SK-N-MC (cell line): ENCODE results near the gene CAMKK2.
"Not testable (repeated sequence)": the region's sequence is repeated elsewhere in the genome, so short reads cannot be mapped to it uniquely, and the experiment has no call there.

Experiments used
- DNase-seq: peaks from one replicate; pipeline ENCODE4 v3.0.0-alpha.2; 2011; ENCODE audit warnings: low read depth, low spot score
- H3K27ac ChIP-seq: fragments of 200-600 bp; sonication (generic); 2 replicates; pipeline ENCODE4 v1.5.1; 2016; ENCODE audit warnings: mixed run types
- H3K36me3 ChIP-seq: fragments of 200-600 bp; sonication (generic); 2 replicates; pipeline ENCODE4 v1.6.1; 2017; ENCODE audit warnings: antibody characterized with exemption, low read length, mixed read lengths; ENCODE audit not compliant: insufficient read depth
- H3K4me3 ChIP-seq: fragments of 200-600 bp; sonication (generic); 2 replicates; pipeline ENCODE4 v1.5.1; 2016
- H3K9ac ChIP-seq: fragments of 200-600 bp; sonication (generic); 2 replicates; pipeline ENCODE4 v1.8.0; 2017; ENCODE audit warnings: mixed run types, mixed read lengths; ENCODE audit not compliant: insufficient read length
- H3K9me3 ChIP-seq: fragments of 200-600 bp; sonication (generic); 2 replicates; pipeline ENCODE4 v1.6.1; 2017; ENCODE audit warnings: low read depth, mild to moderate bottlenecking, antibody characterized with exemption, low read length, moderate library complexity, mixed read lengths
- EZH2 ChIP-seq: fragments of 200-600 bp; sonication (generic); IDR thresholded peaks from one replicate; pipeline ENCODE4 v1.6.1; 2017; ENCODE audit warnings: antibody characterized with exemption
- FOXP2 ChIP-seq: optimal IDR thresholded peaks from 2 replicates; pipeline ENCODE3; 2011; ENCODE audit warnings: mild to moderate bottlenecking, moderate library complexity; ENCODE audit not compliant: insufficient read depth; ENCODE audit errors: extremely low read length, control extremely low read depth
- POLR2AphosphoS5 ChIP-seq: IDR thresholded peaks from 2 replicates; pipeline ENCODE4 v1.6.1; 2012; ENCODE audit warnings: mild to moderate bottlenecking, low read depth, low read length, borderline replicate concordance

The CAMKK2 gene

DNA sequence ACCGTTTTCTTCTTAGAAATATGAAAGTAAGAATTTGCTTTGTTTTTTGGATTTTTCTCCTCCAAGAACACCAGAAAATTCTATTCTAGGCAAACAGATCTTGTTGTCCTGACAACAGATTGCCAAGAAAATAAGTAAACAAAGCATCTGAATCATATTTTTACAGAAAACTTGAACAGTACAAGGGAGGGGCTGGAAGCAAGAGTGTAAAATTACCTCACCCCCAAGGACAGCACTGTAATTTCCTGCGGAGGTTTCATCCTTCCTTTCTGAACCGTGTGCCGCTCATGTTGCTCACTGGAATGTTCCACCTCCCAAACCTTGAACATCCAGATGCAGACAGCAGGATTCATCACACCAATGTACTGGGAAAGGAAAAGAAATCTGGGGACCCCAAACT, 5.4 kb upstream of the CAMKK2 start:
- DNase-seq, result no peak
- no peaks in the 10 kb centered on the region for H3K36me3 ChIP-seq
- H3K4me3 ChIP-seq, result no peak overlapping the region
- H3K9me3 ChIP-seq, result no peaks in the 10 kb centered on the region
- no peak overlapping the region for H3K9ac ChIP-seq
- H3K27ac ChIP-seq, result no peak overlapping the region
- no peak for TF ChIP-seq EZH2
- TF ChIP-seq FOXP2, result no peak
- TF ChIP-seq POLR2AphosphoS5, result no peak

- DNase-seq, result no peak
- no peak overlapping the region for H3K27ac ChIP-seq
These were observed 3.7 kb upstream of the CAMKK2 start for GRCh38 chr12:121300083-121300819.

GRCh38 chr12:121299662-121300061, 3.2 kb upstream of the CAMKK2 start:
- Histone ChIP-seq H3K9me3 (no peaks in the 10 kb centered on the region), H3K9ac (no peak overlapping the region), H3K27ac (no peak overlapping the region), H3K4me3 (no peak overlapping the region), H3K36me3 (no peaks in the 10 kb centered on the region)
- TF ChIP-seq EZH2, result no peak
- no peak for TF ChIP-seq FOXP2
- TF ChIP-seq POLR2AphosphoS5, result no peak
- no peak for DNase-seq

More at GRCh38 chr12:121300083-121300819, 3.7 kb upstream of the CAMKK2 start:
- H3K36me3 ChIP-seq, result no peaks in the 10 kb centered on the region
- no peak overlapping the region for H3K4me3 ChIP-seq
- TF ChIP-seq FOXP2 (no peak), EZH2 (no peak), POLR2AphosphoS5 (no peak)
- no peak overlapping the region for H3K9ac ChIP-seq
- no peaks in the 10 kb centered on the region for H3K9me3 ChIP-seq

DNA sequence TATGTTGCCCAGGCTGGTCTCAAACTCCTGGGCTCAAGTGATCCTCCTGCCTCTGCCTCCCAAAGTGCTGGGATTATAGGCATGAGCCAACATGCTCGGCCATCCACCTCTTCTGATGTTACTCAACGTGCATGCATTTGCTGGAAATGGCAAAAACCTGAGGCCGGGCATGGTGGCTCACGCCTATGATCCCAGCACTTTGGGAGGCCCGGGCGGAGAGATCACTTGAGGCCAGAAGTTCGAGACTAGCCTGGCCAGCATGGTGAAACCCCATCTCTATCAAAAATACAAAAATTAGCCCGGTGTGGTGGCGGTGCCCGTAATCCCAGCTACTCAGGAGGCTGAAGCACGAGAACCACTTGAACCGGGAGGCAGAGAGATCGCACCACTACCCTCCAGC, 1.9 kb upstream of the CAMKK2 start:
- not testable (repeated sequence) for DNase-seq, H3K36me3 ChIP-seq, H3K4me3 ChIP-seq, H3K9ac ChIP-seq, H3K9me3 ChIP-seq, H3K27ac ChIP-seq

DNA sequence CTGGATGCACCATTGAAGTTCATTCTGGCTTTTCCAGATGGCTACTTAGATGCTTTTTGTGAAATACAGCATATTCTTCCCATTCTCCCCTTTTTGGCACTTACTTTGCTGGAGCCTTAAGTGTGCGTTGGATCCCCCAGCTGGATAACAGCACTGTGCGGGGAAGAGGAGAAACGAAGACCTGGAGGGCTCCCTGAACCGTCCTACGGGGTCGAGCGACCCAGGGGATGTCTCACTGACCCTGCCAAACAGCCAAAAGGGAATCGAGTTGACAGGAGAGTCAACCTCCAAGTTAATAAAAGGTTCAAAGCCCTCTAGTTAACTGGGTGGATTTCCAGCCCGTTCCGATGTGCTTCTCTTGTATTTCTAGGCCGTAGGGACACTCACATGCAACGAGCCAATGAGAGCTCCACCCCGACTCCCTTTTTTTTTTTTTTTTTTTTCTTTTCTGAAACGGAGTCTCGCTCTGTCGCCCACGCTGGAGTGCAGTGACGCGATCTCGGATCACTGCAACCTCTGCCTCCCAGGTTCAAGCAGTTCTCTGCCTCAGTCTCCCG, 1.0 kb upstream of the CAMKK2 start:
- H3K9me3 ChIP-seq, result no peaks in the 10 kb centered on the region
- peak overlapping the region; percentile 77 for H3K9ac ChIP-seq
- TF ChIP-seq FOXP2 (no peak), EZH2 (no peak), POLR2AphosphoS5 (no peak)
- peaks cover 2% of the 10 kb centered on the region; the same call in 1 of the 2 replicates for H3K36me3 ChIP-seq
- H3K27ac ChIP-seq, result no peak overlapping the region
- no peak for DNase-seq
- H3K4me3 ChIP-seq, result peak overlapping the region; percentile 86

DNA sequence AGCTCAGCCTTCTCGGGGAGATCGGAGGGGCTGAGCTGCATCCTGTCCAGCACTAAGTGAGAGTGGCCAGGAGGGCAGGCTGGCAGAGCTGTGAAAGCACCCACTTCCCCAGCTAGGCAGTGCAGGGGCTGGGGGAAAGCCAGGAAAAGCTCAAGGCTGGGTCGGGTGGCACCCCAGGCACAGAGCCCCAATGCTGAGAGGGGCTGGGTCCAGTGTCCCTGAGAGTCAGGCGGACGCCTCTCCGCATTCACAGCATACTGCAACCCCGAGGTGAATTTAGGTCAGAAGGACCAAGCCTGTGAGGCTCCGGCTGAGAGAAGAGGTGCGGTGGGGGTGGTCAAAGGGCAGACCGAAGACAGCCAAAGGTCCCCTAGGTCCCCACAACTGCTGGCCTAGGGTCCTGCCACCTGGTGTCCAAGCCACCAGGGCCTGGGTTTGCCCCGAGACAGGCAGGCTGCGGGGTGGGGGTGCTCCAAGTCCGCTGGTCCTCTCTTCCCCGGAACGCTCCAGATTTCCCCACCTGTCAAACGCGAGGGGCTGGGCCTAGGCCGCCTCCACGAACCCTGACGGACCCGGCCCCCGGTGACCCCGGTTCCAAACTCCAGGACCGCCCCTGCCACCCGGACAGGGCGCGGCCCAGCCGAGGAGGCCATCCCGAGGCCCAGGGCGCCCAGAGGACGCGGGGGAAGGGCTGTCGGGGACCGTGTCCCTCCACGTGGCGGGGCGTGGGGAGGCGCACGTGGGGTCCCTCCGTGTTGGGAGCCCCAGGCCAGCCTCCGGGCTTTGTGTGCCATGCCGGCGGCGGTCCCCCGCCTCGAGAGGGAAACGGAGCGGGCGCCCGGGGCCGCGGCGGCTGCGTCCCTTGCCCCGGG, 527 bp downstream of the CAMKK2 start:
- H3K9me3 ChIP-seq, result no peaks in the 10 kb centered on the region
- H3K9ac ChIP-seq, result peak overlapping the region; percentile 93
- DNase-seq, result no peak
- H3K36me3 ChIP-seq, result peaks cover 9% of the 10 kb centered on the region; the same call in 1 of the 2 replicates
- H3K27ac ChIP-seq, result no peak overlapping the region
- peak overlapping the region; percentile 76 for H3K4me3 ChIP-seq
- TF ChIP-seq POLR2AphosphoS5, result no peak
- no peak for TF ChIP-seq FOXP2
- no peak for TF ChIP-seq EZH2

GRCh38 chr12:121295116-121295745, 1.3 kb downstream of the CAMKK2 start:
- TF ChIP-seq EZH2, result no peak
- TF ChIP-seq POLR2AphosphoS5, result no peak
- no peak for TF ChIP-seq FOXP2
- no peak overlapping the region for H3K27ac ChIP-seq
- DNase-seq, result no peak
- peaks cover 13% of the 10 kb centered on the region; the same call in 1 of the 2 replicates for H3K36me3 ChIP-seq
- H3K4me3 ChIP-seq, result peak overlapping the region; percentile 76
- peak overlapping the region; percentile 93 for H3K9ac ChIP-seq
- no peaks in the 10 kb centered on the region for H3K9me3 ChIP-seq
